ENCODE results near the gene SNX22. TPM values are rescaled to one million over a fixed set of nuclear protein-coding genes. Genes with fewer than 3 reads are reported as not detected.

SNX22 gene
- total and polyA plus RNA-seq, 9 of the 15 experiments (the other 6 are each of a cell fraction or from before 2014, with no cell fraction given): 0.91 to 3.0 (median 2.0) TPM

DNA sequence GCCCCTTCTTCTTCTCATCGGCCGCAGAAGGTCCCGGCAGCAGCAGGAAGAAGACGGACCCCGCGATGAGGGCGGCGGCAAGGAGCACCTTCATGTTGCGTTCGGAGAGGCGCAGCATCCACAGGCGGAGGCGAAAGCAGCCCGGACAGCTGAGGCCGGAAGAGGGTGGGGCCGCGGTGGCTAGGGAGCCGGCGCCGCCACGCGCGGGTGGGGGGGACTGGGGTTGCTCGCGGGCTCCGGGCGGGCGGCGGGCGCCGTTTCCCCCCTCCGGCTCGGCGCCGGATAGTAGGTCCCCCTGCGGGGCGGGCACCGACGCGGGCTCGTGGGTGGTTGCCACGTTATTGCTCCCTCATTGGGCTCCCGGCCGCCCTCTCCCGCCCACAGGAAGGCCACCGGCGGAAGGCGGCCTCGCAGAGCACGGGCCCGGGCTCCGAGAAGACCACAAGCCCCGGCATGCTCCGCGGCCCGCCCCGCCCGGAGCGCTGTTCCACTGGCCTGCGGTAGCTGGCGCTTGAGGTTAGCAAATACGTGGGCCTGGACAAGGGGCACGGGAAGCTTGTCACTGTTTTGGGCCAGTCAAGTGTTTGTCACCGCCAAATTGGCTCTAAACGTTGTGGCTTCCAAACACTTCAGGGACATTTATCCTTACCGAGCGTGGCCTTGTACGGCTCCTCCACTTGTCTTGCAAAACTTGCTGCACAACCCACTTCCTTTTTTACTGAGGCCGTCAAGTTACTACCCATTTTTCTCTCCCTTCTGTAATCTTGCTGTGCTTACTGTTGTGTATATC is 11.5 kb downstream of the SNX22 start, which contains the start of gene PPIB (continued):
- TF ChIP-seq, protein P1, sequence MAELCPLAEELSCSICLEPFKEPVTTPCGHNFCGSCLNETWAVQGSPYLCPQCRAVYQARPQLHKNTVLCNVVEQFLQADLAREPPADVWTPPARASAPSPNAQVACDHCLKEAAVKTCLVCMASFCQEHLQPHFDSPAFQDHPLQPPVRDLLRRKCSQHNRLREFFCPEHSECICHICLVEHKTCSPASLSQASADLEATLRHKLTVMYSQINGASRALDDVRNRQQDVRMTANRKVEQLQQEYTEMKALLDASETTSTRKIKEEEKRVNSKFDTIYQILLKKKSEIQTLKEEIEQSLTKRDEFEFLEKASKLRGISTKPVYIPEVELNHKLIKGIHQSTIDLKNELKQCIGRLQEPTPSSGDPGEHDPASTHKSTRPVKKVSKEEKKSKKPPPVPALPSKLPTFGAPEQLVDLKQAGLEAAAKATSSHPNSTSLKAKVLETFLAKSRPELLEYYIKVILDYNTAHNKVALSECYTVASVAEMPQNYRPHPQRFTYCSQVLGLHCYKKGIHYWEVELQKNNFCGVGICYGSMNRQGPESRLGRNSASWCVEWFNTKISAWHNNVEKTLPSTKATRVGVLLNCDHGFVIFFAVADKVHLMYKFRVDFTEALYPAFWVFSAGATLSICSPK (IDR thresholded peaks at IDR 0.05; ENCODE audit: borderline replicate concordance): no peak
- TF ChIP-seq ATF7 (IDR thresholded peaks at IDR 0.05) (peak; percentile 99), SMARCA4 (IDR thresholded peaks at IDR 0.05) (peak; percentile 64; the same call in 1 of the 2 replicates), ZNF24 (IDR thresholded peaks at IDR 0.05) (no peak), POLR2A (conservative IDR thresholded peaks at IDR 0.05) (peak; percentile 98), TEAD2 (tag; IDR thresholded peaks at IDR 0.05) (no peak), ZFPM2 (CRISPR knock-in tag; IDR thresholded peaks at IDR 0.05) (no peak), SOX6 (IDR thresholded peaks at IDR 0.05) (peak; percentile 25; the same call in 1 of the 2 replicates), SRSF7 (optimal IDR thresholded peaks at IDR 0.05; ENCODE audit: low read depth, low read length) (no peak), TBP (optimal IDR thresholded peaks at IDR 0.05; ENCODE audit: low read depth, low read length) (peak; percentile 91), RHOXF2B (CRISPR knock-in tag; conservative IDR thresholded peaks at IDR 0.05) (no peak), MIER1 (IDR thresholded peaks at IDR 0.05; ENCODE audit: low read depth) (no peak), MCM7 (IDR thresholded peaks at IDR 0.05) (no peak)
- TF ChIP-seq, protein P2, sequence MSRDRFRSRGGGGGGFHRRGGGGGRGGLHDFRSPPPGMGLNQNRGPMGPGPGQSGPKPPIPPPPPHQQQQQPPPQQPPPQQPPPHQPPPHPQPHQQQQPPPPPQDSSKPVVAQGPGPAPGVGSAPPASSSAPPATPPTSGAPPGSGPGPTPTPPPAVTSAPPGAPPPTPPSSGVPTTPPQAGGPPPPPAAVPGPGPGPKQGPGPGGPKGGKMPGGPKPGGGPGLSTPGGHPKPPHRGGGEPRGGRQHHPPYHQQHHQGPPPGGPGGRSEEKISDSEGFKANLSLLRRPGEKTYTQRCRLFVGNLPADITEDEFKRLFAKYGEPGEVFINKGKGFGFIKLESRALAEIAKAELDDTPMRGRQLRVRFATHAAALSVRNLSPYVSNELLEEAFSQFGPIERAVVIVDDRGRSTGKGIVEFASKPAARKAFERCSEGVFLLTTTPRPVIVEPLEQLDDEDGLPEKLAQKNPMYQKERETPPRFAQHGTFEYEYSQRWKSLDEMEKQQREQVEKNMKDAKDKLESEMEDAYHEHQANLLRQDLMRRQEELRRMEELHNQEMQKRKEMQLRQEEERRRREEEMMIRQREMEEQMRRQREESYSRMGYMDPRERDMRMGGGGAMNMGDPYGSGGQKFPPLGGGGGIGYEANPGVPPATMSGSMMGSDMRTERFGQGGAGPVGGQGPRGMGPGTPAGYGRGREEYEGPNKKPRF (IDR thresholded peaks at IDR 0.05; ENCODE audit: low read depth, low read length): no peak
- TF ChIP-seq, protein P3, sequence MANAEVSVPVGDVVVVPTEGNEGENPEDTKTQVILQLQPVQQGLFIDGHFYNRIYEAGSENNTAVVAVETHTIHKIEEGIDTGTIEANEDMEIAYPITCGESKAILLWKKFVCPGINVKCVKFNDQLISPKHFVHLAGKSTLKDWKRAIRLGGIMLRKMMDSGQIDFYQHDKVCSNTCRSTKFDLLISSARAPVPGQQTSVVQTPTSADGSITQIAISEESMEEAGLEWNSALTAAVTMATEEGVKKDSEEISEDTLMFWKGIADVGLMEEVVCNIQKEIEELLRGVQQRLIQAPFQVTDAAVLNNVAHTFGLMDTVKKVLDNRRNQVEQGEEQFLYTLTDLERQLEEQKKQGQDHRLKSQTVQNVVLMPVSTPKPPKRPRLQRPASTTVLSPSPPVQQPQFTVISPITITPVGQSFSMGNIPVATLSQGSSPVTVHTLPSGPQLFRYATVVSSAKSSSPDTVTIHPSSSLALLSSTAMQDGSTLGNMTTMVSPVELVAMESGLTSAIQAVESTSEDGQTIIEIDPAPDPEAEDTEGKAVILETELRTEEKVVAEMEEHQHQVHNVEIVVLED (CRISPR knock-in tag; IDR thresholded peaks at IDR 0.05): 0 out of 2 replicates have a peak, but pooled peaks have one; percentile 53
- TF ChIP-seq, protein P4, sequence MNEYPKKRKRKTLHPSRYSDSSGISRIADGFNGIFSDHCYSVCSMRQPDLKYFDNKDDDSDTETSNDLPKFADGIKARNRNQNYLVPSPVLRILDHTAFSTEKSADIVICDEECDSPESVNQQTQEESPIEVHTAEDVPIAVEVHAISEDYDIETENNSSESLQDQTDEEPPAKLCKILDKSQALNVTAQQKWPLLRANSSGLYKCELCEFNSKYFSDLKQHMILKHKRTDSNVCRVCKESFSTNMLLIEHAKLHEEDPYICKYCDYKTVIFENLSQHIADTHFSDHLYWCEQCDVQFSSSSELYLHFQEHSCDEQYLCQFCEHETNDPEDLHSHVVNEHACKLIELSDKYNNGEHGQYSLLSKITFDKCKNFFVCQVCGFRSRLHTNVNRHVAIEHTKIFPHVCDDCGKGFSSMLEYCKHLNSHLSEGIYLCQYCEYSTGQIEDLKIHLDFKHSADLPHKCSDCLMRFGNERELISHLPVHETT (CRISPR knock-in tag; conservative IDR thresholded peaks at IDR 0.05 in 1 of 2, IDR thresholded peaks at IDR 0.05 in 1 of 2): peak in 1 of 2 experiments; percentile 96; a peak in 2 of 4 replicates
- TF ChIP-seq, protein P5, sequence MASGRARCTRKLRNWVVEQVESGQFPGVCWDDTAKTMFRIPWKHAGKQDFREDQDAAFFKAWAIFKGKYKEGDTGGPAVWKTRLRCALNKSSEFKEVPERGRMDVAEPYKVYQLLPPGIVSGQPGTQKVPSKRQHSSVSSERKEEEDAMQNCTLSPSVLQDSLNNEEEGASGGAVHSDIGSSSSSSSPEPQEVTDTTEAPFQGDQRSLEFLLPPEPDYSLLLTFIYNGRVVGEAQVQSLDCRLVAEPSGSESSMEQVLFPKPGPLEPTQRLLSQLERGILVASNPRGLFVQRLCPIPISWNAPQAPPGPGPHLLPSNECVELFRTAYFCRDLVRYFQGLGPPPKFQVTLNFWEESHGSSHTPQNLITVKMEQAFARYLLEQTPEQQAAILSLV (tag; IDR thresholded peaks at IDR 0.05): no peak
- TF ChIP-seq, protein P6, sequence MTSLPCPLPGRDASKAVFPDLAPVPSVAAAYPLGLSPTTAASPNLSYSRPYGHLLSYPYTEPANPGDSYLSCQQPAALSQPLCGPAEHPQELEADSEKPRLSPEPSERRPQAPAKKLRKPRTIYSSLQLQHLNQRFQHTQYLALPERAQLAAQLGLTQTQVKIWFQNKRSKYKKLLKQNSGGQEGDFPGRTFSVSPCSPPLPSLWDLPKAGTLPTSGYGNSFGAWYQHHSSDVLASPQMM (CRISPR knock-in tag; IDR thresholded peaks at IDR 0.05): no peak
- TF ChIP-seq, protein P7, sequence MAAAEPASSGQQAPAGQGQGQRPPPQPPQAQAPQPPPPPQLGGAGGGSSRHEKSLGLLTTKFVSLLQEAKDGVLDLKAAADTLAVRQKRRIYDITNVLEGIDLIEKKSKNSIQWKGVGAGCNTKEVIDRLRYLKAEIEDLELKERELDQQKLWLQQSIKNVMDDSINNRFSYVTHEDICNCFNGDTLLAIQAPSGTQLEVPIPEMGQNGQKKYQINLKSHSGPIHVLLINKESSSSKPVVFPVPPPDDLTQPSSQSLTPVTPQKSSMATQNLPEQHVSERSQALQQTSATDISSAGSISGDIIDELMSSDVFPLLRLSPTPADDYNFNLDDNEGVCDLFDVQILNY (CRISPR knock-in tag; IDR thresholded peaks at IDR 0.05): no peak

Measured in K562 (cell line).